NK-92 (cell line): Measurements from ENCODE around the gene NCKAP5.

Source experiments
- DNase-seq: peaks from one replicate; lab custom pipeline; 2025; ENCODE audit not compliant: unreplicated experiment; lab: John Stamatoyannopoulos, UW

NCKAP5 gene

GRCh38 chr2:132904142-132904842 is 664.0 kb downstream of the NCKAP5 start:
- no peak for DNase-seq

GRCh38 chr2:132902626-132903025 is 665.6 kb downstream of the NCKAP5 start:
- no peak for DNase-seq

GRCh38 chr2:132901661-132902060 is 666.6 kb downstream of the NCKAP5 start:
- no peak for DNase-seq

GRCh38 chr2:132897111-132897510 is 671.2 kb downstream of the NCKAP5 start:
- no peak for DNase-seq

- DNase-seq = no peak
Measured at GRCh38 chr2:132896073-132896472, 672.2 kb downstream of the NCKAP5 start.

- DNase-seq = no peak
Measured at GRCh38 chr2:132891498-132891897, 676.8 kb downstream of the NCKAP5 start.

- DNase-seq = no peak
Measured at GRCh38 chr2:132886574-132886973, 681.7 kb downstream of the NCKAP5 start.

- DNase-seq = no peak
Measured at GRCh38 chr2:132884705-132885104, 683.6 kb downstream of the NCKAP5 start.

- DNase-seq = no peak
Measured at GRCh38 chr2:132884292-132884691, 684.0 kb downstream of the NCKAP5 start.

- no peak for DNase-seq
Measured at GRCh38 chr2:132883430-132883829, 684.8 kb downstream of the NCKAP5 start.

- DNase-seq = no peak
Measured at GRCh38 chr2:132881546-132881945, 686.7 kb downstream of the NCKAP5 start.

GRCh38 chr2:132877923-132878322 is 690.3 kb downstream of the NCKAP5 start:
- DNase-seq = no peak

GRCh38 chr2:132876745-132877391 is 691.4 kb downstream of the NCKAP5 start:
- DNase-seq = no peak

- DNase-seq = no peak
Measured at GRCh38 chr2:132875193-132875592, 693.1 kb downstream of the NCKAP5 start.

GRCh38 chr2:132873738-132874137 is 694.5 kb downstream of the NCKAP5 start:
- DNase-seq = no peak

GRCh38 chr2:132871831-132872230 is 696.4 kb downstream of the NCKAP5 start:
- DNase-seq = no peak

GRCh38 chr2:132863961-132864360 is 704.3 kb downstream of the NCKAP5 start:
- DNase-seq = no peak

- DNase-seq = no peak
Measured at GRCh38 chr2:132860220-132860619, 708.0 kb downstream of the NCKAP5 start.

GRCh38 chr2:132859590-132859989 is 708.7 kb downstream of the NCKAP5 start:
- DNase-seq = no peak

GRCh38 chr2:132857319-132857718 is 710.9 kb downstream of the NCKAP5 start:
- no peak for DNase-seq

- no peak for DNase-seq
Measured at GRCh38 chr2:132850688-132851087, 717.6 kb downstream of the NCKAP5 start.

- no peak for DNase-seq
Measured at GRCh38 chr2:132849118-132849517, 719.1 kb downstream of the NCKAP5 start.

GRCh38 chr2:132845339-132845738 is 722.9 kb downstream of the NCKAP5 start:
- no peak for DNase-seq
